DMS114 treated with DMSO at 0.1 percent for 48 hours (cell line): ENCODE results near the gene KCNE5.
"Not testable (repeated sequence)": the region's sequence is repeated elsewhere in the genome, so short reads cannot be mapped to it uniquely, and the experiment has no call there.

Source experiments
- DNase-seq: peaks from one replicate; lab custom pipeline; 2025; ENCODE audit not compliant: unreplicated experiment; lab: John Stamatoyannopoulos, UW

Gene KCNE5, protein sequence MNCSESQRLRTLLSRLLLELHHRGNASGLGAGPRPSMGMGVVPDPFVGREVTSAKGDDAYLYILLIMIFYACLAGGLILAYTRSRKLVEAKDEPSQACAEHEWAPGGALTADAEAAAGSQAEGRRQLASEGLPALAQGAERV

DNA sequence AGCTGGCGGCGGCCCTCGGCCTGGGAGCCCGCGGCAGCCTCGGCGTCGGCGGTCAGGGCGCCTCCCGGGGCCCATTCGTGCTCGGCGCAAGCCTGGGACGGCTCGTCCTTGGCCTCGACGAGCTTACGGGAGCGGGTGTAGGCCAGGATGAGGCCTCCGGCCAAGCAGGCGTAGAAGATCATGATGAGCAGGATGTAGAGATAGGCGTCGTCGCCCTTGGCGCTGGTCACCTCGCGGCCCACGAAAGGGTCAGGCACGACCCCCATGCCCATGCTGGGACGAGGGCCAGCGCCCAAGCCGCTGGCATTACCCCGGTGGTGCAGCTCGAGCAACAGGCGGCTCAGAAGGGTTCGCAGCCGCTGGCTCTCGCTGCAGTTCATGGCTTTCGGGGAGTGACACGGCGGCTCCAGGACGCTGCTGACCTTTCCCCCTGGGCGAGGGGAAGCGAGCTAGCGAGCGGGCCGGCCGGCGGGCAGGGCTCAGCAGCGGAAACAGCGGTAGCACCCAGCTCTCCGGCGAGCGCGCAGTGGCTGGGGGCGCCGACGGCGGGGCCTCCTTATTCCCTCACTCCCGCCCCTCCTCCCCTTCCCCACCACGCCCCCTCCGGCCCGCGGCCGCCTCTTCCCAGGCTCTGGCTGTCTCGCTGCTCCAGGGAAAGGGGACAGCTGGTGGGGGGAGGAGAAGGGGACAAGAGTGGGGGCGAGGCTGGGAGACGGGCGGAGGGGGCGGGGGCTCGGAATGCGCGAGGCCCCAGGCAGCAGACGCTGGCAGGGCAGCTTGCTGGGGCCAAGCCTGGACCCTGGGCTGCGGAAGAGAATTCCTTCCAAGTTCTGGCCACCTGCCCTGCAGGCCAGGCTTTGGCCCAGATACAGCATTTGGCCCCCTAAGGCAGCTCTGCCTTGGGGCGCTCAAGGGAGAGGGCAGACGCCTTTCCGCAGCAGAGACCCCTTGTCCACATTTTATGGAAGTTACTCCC is at the start of gene KCNE5:
Gene KCNE5 (minus strand): TSS at position 532 of the 976 bp plus-strand sequence. CDS start 152 bp downstream, at position 380.
- no peak for DNase-seq

DNA sequence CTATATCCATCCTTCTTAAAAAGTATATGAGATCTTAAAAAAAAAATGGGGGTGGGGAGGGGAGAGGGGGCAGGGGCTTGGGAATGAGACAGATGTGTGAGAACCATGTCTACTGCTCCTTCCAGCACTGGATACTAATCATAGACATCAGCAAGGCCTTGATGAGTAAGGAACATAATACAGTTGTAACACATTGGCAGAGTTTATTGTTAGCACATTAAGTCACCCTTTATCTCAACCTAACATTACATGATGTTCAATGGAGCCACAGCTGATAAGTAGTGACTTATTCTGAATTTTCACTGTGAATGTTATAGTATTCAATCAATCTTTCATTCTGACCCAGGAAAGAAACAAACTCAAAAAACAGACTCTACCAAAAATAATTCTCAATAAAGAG is 47.3 kb upstream of the KCNE5 start:
- DNase-seq, result no peak

DNA sequence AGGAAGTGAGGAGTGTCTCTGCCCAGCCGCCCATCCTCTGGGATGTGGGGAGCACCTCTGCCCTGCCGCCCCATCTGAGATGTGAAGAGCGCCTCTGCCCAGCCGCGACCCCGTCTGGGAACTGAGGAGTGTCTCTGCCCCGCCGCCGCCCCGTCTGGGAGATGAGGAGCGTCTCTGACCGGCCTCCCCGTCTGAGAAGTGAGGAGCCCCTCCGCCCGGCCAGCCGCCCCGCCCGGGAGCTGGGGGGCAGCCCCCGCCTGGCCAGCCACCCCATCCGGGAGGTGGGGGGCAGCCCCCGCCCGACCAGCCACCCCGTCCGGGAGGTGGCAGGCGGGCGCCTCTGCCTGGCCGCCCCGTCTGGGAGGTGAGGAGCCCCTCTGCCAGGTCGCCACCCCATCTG is 46.2 kb upstream of the KCNE5 start:
- DNase-seq, result not testable (repeated sequence)

DNA sequence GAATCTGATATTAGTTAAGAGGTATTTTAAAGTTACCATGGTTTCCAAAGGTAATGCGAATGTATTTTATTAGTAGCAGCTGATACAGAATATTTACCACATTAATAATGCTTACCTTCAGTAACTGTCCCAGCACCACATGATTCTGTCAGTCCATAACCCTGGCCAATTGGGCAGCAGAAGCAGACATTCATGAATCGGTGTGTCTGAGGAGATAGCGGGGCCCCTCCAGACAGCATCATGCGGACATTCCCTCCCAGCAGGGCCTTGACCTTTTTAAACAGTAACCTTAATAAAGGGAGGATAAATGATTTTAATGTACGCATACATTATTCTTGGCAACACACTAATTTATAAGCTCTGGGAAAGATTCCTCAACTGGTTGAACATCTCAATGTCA is 43.0 kb upstream of the KCNE5 start:
- DNase-seq, result no peak

DNA sequence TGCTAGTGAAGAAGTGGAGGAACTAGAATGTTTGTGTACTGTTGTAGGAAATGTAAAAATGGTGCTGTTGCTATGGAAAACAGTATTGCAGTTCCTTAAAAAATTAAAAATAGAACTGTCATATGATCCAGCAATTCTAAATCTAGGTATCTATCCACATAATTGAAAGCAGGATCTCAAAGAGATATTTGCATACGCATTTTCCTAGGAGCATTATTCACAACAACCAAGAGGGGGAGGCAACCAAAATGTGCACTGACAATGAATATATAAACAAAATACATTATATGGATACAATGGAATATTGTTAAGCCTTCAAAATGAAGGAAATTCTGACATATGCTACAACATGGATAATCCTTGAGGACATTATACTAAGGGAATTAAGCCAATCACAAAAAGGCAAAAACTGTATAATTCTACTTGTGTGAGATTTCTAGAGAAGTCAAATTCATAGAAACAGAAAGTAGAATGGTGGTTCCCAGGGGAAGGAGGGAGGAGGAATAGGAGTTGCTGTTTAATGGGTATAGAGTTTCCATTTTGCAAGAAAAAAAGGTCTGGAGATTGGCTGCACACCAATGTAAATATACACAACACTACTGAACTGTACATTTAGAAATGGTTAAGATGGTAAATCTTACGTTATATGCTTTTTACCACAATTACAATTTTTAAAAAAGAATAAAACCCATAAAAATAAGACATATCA is 35.6 kb upstream of the KCNE5 start:
- no peak for DNase-seq

DNA sequence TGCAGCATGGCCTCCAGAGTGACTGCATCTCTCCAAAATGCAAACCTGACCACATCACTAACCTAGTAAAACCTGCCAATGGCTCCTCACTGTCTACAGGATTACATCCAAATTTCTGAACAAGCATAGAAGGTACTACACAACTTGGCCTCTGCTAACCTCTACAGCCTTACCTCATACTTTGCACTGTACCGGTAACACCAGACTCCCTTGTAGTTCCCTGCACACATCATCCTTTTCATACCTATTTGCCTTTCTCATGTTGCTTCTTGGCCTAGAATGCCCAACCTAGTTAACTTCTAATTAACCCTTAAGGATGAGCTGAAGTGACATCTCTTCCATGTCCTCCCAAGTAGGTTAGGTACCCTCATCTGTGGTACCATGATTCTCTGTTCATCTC is 33.4 kb upstream of the KCNE5 start:
- DNase-seq, result no peak

DNA sequence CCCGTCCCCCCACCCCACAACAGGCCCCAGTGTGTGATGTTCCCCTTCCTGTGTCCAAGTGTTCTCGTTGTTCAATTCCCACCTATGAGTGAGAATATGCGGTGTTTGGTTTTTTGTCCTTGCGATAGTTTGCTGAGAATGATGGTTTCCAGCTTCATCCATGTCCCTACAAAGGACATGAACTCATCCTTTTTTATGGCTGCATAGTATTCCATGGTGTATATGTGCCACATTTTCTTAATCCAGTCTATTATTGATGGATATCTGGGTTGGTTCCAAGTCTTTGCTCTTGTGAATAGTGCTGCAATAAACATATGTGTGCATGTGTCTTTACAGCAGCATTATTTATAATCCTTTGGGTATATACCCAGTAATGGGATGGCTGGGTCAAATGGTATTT is 32.4 kb upstream of the KCNE5 start:
- DNase-seq, result not testable (repeated sequence)

DNA sequence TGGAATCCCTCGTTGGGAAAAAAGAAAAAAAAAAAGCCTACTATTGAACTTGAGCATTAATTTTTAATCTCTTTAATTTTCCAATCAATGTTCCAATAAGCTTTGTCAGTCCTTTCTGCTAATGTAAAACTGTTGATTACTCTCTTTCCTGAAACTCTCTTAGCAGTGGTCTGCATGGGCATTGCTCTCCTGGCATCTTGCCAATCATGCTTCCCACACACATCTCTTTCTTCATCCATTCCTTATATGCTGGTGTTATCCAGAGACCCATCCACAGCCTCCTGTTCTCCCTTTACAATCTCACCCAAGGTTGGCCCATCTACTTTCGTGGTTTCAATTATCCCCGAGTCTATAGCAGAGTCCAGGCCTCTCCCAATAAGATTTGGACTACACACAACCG is 31.8 kb upstream of the KCNE5 start:
- no peak for DNase-seq

DNA sequence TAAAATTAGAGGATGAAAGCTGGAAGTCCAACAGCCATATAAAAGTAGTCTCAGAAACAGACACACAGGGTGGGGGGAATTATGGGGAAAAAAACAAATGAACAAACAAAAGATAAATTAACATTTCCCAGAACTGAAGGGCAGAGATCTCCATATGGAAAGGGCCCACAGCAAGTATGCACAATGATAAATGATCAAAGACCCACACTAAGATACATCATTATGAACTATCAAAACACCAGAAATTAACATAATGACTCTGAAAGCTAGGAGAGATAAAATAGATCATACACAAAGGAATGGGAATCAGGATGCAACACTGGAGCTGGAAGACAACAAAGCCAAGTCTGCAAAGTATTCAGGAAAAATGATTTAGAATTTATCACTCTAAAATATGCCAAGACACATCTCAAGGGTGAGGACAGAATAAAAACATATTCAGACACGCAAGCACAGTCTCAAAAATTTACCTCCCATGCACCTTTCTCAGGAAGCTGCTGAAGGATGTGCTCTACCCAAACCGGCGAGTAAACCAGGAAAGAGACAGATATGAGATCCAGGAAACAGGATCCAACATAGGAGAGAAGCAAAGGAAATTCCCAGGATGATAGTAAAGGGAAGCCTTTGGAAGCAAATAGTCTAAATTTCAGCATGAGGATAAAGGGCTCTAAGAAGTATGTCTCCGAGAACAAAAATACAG is 30.7 kb upstream of the KCNE5 start:
- DNase-seq, result no peak

DNA sequence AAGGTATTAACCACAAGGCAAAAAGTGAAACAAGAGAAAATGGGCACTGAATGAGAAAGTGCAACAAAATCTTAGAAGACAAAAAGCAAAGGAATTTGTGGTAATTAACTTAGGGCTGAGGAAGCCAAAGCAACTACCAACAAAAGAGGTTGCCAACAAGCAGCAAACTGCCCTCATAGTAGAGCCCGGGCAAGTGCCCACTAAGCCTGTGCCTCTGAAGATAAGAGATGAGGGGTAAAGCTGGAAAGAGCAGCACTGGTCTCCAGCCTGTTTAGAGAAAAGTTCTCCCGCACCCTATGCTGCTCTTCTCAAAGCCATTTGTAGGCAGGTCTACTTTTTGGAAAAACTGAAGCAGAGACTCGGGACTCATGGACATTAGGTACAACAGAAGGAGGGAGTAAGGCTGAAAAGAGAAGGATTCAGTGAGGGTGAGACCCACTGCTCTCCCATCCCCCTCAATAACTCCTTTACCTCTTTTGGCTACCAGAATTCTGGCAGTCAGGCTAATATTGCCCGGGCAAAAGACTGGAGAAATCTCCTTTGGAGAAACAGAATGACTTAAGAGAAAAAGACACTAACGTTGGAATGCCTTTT is 29.6 kb upstream of the KCNE5 start:
- DNase-seq, result no peak

DNA sequence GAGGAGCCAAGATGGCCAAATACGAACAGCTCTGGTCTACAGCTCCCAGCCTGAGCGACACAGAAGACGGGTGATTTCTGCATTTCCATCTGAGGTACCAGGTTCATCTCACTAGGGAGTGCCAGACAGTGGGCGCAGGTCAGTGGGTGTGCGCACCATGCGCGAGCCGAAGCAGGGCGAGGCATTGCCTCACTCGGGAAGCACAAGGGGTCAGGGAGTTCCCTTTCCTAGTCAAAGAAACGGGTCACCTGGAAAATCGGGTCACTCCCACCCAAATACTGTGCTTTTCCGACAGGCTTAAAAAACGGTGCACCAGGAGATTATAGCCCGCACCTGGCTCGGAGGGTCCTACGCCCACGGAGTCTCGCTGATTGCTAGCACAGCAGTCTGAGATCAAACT is 19.7 kb upstream of the KCNE5 start:
- not testable (repeated sequence) for DNase-seq

DNA sequence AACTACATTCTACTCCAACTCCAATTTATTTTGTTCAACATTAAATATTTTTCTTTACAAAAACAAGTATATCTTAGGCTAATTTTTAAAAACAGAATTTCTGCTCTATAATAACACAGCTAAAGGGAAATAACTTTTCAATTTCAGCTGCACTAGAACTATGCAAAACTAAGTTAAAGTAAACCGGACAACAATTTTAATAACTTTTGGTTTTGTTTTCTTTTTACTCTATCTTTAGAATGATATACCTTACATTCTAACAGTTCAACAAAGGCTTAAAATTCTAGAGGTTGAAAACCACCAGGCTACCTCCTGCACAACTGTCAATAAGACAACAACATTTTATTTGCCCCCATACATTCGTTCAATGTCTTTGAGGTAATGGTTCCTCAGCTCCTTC is 18.7 kb upstream of the KCNE5 start:
- no peak for DNase-seq

DNA sequence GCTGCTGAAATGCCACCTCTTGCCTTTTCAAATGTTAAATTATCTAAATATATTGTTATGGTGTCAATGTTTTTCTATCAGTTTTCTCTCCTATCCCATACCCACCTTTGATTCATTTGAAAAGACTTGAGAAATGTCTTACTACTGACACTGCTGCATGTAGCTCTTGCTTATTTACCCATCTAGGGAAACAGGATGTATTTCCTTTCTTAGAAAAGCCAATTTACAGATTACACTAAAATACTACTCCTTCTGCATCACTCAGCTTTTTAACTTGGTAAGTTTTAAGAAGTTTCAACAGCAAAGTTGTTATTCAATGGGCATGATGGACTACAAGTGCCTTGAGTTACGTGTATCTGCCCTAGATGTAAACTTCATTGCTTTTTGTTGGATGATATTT is 13.2 kb upstream of the KCNE5 start:
- DNase-seq, result no peak

DNA sequence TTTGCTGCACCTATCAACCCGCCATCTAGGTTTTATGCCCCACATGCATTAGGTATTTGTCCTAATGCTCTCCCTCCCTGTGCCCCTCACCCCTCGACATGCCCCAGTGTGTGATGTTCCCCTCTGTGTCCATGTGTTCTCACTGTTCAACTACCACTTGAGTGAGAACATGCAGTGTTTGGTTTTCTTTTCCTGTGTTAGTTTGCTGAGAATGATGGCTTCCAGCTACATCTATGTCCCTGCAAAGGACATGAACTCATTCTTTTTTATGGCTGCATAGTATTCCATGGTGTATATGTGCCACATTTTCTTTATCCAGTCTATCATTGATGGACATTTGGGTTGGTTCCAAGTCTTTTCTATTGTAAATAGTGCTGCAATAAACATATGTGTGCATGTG is 12.5 kb upstream of the KCNE5 start:
- not testable (repeated sequence) for DNase-seq

DNA sequence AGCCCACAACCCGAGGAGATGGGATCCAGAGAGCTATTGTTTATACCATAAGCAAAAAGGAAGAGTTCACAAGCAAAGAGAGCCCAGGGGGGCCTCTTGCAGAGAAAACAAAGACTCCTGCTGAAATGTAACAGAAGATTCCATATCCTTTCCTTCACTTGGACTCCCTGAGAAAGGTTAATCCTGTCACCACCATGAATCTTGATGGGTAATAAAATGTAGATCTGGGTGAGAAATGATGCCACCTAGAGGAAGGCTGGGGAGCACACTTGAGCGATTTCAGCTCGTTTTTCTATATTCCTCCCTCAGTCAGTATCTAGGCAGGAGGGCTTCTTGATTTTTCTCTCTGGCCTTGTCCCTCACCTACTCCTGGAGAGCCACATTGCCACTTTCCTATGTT is 10.2 kb upstream of the KCNE5 start:
- no peak for DNase-seq

DNA sequence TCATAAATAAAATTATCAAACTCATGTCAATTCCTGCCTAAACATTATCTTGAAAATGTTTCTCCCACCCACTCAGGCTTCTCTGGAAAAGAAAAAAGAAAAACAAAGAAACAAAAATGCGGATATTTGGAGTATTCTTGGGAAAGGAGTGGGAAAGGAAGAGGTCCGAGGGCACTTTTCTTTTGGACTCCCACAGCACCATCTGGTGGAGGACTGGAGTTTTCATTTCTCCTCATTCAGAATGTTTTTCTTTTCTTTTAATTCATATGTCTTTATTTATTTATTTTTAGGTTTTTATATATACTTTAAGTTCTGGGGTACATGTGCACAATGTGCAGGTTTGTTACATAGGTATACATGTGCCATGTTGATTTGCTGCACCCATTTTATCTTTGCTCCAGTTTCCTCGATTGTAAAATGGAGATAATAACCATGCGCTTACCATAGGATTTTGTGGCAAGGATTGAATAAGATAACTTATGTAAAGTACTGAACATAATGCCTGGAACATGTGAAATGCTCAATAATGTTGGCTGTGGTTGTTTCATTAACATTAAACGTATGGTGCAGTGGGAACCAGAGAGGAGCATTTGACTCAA is 8.0 kb upstream of the KCNE5 start:
- DNase-seq, result peak; percentile 6

DNA sequence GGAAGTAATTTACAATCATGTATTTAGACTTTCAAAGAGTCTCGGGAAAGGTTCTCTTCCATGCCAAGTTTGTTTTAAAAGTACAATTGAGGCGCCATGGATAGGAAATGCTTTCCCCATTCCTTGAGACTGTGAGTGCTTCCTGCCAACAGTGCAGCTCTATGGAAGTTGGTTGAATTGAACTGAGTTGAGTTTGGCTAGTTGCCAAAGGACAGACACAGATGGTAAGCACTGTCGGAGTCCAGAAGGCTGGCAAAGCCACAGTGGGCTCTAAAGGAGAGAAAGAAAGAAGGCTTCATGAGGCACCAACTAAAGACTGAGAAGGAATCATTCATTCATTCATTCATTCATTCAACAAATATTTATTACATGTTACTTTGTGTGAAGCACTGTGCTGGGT is 4.3 kb upstream of the KCNE5 start:
- DNase-seq, result no peak

DNA sequence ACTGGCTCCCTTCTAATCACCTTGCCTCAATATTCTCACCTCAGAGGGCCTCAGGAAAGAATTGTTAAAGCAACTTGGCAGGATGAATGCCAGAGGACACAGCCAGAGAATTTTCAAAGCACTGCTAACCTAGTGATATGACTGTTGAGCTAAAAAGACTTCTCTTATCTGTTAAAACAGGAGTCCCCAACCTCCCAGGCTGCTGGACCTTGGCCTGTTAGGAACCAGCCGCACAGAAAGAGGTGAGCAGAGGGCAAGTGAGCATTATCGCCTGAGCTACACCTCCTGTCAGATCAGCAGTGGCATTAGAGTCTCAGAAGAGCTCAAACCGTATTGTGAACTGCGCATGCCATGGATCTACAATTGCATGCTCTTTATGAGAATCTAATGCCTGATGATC is 1.7 kb upstream of the KCNE5 start:
- DNase-seq, result no peak

DNA sequence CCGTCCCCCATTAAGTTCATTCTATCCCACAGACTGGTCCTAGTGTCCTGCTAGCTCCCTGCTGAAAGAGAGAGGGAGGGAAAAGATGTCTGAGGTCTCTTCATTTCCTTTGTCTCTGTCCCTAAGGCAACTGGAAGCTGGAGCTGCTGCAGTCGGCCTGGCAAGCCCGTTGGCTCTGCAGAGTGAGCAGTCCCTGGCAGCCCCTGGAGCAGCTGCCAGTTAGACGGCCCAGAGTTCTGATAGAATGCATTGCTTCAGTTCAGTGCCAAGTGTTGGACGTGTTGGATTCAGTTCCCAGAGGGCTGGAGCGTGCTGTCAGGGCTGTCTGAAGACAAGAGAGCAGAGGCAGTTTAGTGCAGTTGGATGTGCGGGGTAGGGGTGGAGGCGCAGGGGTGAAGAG is 975 bp downstream of the KCNE5 start:
- DNase-seq, result no peak

DNA sequence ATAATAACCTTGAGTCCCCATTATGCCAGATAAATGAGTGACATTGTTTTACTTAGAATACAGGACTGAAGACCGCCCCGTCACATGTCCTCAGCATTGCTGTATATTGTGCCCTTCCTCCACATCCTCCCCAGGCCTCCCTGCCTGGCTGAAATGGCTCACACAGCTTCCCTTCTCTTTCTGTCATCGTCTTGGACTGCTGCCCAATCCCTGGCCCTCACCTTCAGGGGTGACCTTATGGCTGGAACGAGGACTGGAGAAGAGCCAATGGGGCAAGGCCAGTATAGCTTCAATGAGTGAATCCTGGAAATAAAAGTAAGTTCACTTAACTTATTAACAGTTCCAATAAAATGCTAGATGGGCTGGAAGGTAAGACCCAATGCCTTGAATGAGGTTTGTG is 2.7 kb downstream of the KCNE5 start:
- DNase-seq, result no peak

DNA sequence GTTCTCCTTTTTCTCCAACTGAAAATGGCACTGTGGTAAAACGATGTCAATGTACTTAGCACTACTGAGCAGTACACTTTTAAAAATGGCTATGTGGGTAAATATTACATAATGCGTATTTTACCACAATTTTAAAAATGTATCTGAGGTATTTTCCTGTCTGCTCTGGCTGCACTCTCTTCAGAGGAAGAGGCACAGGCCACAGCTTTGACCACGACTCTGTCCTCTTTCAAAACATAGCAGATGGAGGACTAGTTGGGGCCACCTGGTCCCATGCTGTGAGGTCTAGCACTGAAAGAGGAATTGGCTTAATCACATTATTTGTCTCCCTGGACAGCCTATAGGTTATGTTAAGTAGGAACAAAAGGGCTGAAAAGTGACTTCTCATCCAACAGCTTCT is 5.2 kb downstream of the KCNE5 start:
- no peak for DNase-seq
